H1 (cell line): ENCODE data around the gene GJD3. TPM values are rescaled to one million over a fixed set of nuclear protein-coding genes. Genes with fewer than 3 reads are reported as not detected.
A peak's percentile ranks its signal among the peaks of the same experiment; 100 is the strongest.

ENCODE experiments used
- CTCF ChIA-PET: fragments of 300-600 bp; sonication (Branson Sonifier 250); formaldehyde crosslinking; loops from one replicate; lab custom pipeline; 2021; ENCODE audit not compliant: partially characterized antibody; lab: Charles Lee
- POLR2A ChIA-PET: fragments of 300-600 bp; sonication (Branson Sonifier 250); formaldehyde crosslinking; loops from one replicate; lab custom pipeline; 2021; ENCODE audit warnings: inconsistent platforms; ENCODE audit not compliant: partially characterized antibody; lab: Charles Lee
- DNase-seq, 2 experiments: peaks; one replicate each; pipeline versions ENCODE4 v3.0.0 to v3.0.0-alpha.2; 2010 to 2022; ENCODE audit warnings: low spot score in 2 of 2, low read depth in 1 of 2, mixed read lengths in 1 of 2
- FAIRE-seq: peaks from 2 replicates; lab custom pipeline; 2011; peaks lifted over from hg19 to GRCh38; lab: Jason Lieb, UNC
- H2AFZ ChIP-seq: 2 replicates; pipeline ENCODE4 v1.8.1; 2012; ENCODE audit warnings: low read length, inconsistent platforms
- H2AK5ac ChIP-seq: 2 replicates; pipeline ENCODE4 v1.6.1; 2013; ENCODE audit warnings: low read depth, low read length
- H2BK120ac ChIP-seq: replicated peaks from 2 replicates; pipeline ENCODE3; 2013; ENCODE audit warnings: low read depth, low read length, inconsistent platforms
- H2BK12ac ChIP-seq: 2 replicates; pipeline ENCODE4 v1.6.1; 2013; ENCODE audit warnings: low read depth, low read length
- H2BK15ac ChIP-seq: 2 replicates; pipeline ENCODE4 v1.6.1; 2013; ENCODE audit warnings: low read length
- H2BK20ac ChIP-seq: 2 replicates; pipeline ENCODE4 v1.6.1; 2013; ENCODE audit warnings: low read length
- H2BK5ac ChIP-seq: 2 replicates; pipeline ENCODE4 v1.6.1; 2013; ENCODE audit warnings: low read depth, low read length
- H3K14ac ChIP-seq: 2 replicates; pipeline ENCODE4 v1.6.1; 2013; ENCODE audit warnings: inconsistent platforms; ENCODE audit not compliant: insufficient read length
- H3K18ac ChIP-seq: 2 replicates; pipeline ENCODE4 v1.6.1; 2013; ENCODE audit warnings: low read length; ENCODE audit errors: extremely low read depth
- H3K23ac ChIP-seq: 2 replicates; pipeline ENCODE4 v1.6.1; 2013; ENCODE audit warnings: inconsistent platforms; ENCODE audit not compliant: insufficient read length
- H3K23me2 ChIP-seq: 2 replicates; pipeline ENCODE4 v1.6.1; 2013; ENCODE audit warnings: low read depth, low read length
- H3K27ac ChIP-seq: 2 replicates; pipeline ENCODE4 v1.6.1; 2011; ENCODE audit warnings: low read depth, low read length, inconsistent platforms
- H3K27me3 ChIP-seq, 4 experiments: replicated peaks in 1 of 4; 1 replicate in 1 of 4; 2 replicates in 3 of 4; pipeline versions ENCODE4 v1.6.1 to v1.8.1; 2011 to 2013; ENCODE audit warnings: low read length in 3 of 4, mild to moderate bottlenecking in 3 of 4, inconsistent platforms in 2 of 4, mixed read lengths in 2 of 4, moderate library complexity in 1 of 4; ENCODE audit not compliant: control insufficient read depth in 3 of 4, insufficient read depth in 3 of 4; ENCODE audit errors: extremely low read depth in 1 of 4
- H3K36me3 ChIP-seq, 4 experiments: 2 replicates each; pipeline versions ENCODE4 v1.6.1 to v1.8.1; 2011 to 2013; ENCODE audit warnings: mild to moderate bottlenecking in 4 of 4, low read length in 3 of 4, moderate library complexity in 2 of 4, control low read depth in 1 of 4, inconsistent platforms in 1 of 4; ENCODE audit not compliant: insufficient read depth in 4 of 4, control insufficient read depth in 2 of 4
- H3K4ac ChIP-seq: replicated peaks from 2 replicates; pipeline ENCODE3; 2013; ENCODE audit warnings: low read length, low read depth, mixed read lengths, inconsistent platforms; ENCODE audit not compliant: insufficient read length
- H3K4me1 ChIP-seq, 4 experiments: replicated peaks in 1 of 4; 1 replicate in 1 of 4; 2 replicates in 3 of 4; pipeline versions ENCODE4 v1.6.1 to v1.8.1; 2011 to 2013; ENCODE audit warnings: low read length in 3 of 4, inconsistent platforms in 2 of 4, mixed read lengths in 1 of 4; ENCODE audit not compliant: insufficient read depth in 4 of 4, control insufficient read depth in 3 of 4
- H3K4me2 ChIP-seq, 2 experiments: 2 replicates each; pipeline versions ENCODE4 v1.6.1 to v1.8.1; 2011 to 2013; ENCODE audit warnings: low read depth in 2 of 2, low read length in 2 of 2, control low read depth in 1 of 2, inconsistent platforms in 1 of 2, mild to moderate bottlenecking in 1 of 2; ENCODE audit not compliant: insufficient read depth in 1 of 2
- H3K4me3 ChIP-seq, 4 experiments: fragments of 200-600, 300-600 bp in 1 of 4; sonication (generic), shearing (Covaris generic), sonication (Bioruptor Twin) in 1 of 4; 2 replicates each; pipeline versions ENCODE4 v1.5.1 to v1.8.1; 2011 to 2016; ENCODE audit warnings: low read length in 4 of 4, low read depth in 3 of 4, control low read depth in 2 of 4, inconsistent platforms in 2 of 4, mild to moderate bottlenecking in 2 of 4, mixed read lengths in 1 of 4, moderate library complexity in 1 of 4; ENCODE audit not compliant: insufficient read depth in 2 of 4; ENCODE audit errors: extremely low read depth in 1 of 4
- H3K56ac ChIP-seq: replicated peaks from 2 replicates; pipeline ENCODE3; 2013; ENCODE audit warnings: low read depth, mild to moderate bottlenecking, mixed read lengths, low read length, inconsistent platforms; ENCODE audit not compliant: insufficient read length
- H3K79me1 ChIP-seq: 2 replicates; pipeline ENCODE4 v1.6.1; 2013; ENCODE audit warnings: low read depth, low read length, control low read depth
- H3K79me2 ChIP-seq, 2 experiments: 2 replicates each; pipeline versions ENCODE4 v1.6.1 to v1.8.1; 2012 to 2013; ENCODE audit warnings: low read length in 2 of 2, mild to moderate bottlenecking in 2 of 2, inconsistent platforms in 1 of 2; ENCODE audit not compliant: insufficient read depth in 2 of 2, control insufficient read depth in 1 of 2
- H3K9ac ChIP-seq, 4 experiments: replicated peaks in 1 of 4; 1 replicate in 1 of 4; 2 replicates in 3 of 4; pipeline versions ENCODE4 v1.6.1 to v1.8.1; 2011 to 2013; ENCODE audit warnings: low read depth in 3 of 4, low read length in 3 of 4, control low read depth in 2 of 4, mild to moderate bottlenecking in 2 of 4, moderate library complexity in 2 of 4, inconsistent platforms in 1 of 4; ENCODE audit errors: extremely low read depth in 1 of 4
- H3K9me3 ChIP-seq, 2 experiments: 2 replicates each; pipeline versions ENCODE4 v1.6.1 to v1.8.1; 2012 to 2013; ENCODE audit warnings: mild to moderate bottlenecking in 2 of 2, moderate library complexity in 2 of 2, control low read depth in 1 of 2, inconsistent platforms in 1 of 2, low read depth in 1 of 2, low read length in 1 of 2, mixed read lengths in 1 of 2; ENCODE audit not compliant: insufficient read depth in 2 of 2
- H4K20me1 ChIP-seq, 2 experiments: replicated peaks in 1 of 2; 2 replicates each; pipeline versions ENCODE3 to v1.8.1; 2011 to 2013; ENCODE audit warnings: inconsistent platforms in 2 of 2, low read length in 2 of 2, mild to moderate bottlenecking in 1 of 2; ENCODE audit not compliant: insufficient read depth in 2 of 2, control insufficient read depth in 1 of 2
- H4K5ac ChIP-seq: 2 replicates; pipeline ENCODE4 v1.6.1; 2013; ENCODE audit warnings: low read length, low read depth, mixed read lengths, inconsistent platforms; ENCODE audit not compliant: insufficient read length
- H4K8ac ChIP-seq: 2 replicates; pipeline ENCODE4 v1.8.0; 2013; ENCODE audit warnings: mild to moderate bottlenecking, moderate library complexity, low read length, inconsistent platforms; ENCODE audit not compliant: insufficient read depth; ENCODE audit errors: extremely low read depth
- H4K91ac ChIP-seq: replicated peaks from 2 replicates; pipeline ENCODE3; 2013; ENCODE audit warnings: low read length, mixed read lengths, inconsistent platforms; ENCODE audit not compliant: insufficient read length
- POLR2A ChIP-seq, 2 experiments: IDR thresholded peaks; 1 replicate in 1 of 2; 2 replicates in 1 of 2; pipeline ENCODE4 v1.6.1; 2011; ENCODE audit warnings: low read depth in 2 of 2, low read length in 2 of 2, mild to moderate bottlenecking in 2 of 2; ENCODE audit errors: control extremely low read depth in 1 of 2
- RBBP5 ChIP-seq: IDR thresholded peaks from 2 replicates; pipeline ENCODE4 v1.7.1; 2012; ENCODE audit warnings: low read depth, mild to moderate bottlenecking, inconsistent platforms, low read length, moderate library complexity, borderline replicate concordance
- WGBS, 2 experiments: shearing (Covaris generic) in 1 of 2; methylation state at CpG; one replicate each; pipeline versions ENCODE4 v1.1.6 to v1.1.7; 2013 to 2015; ENCODE audit warnings: low lambda C conversion rate in 2 of 2, mixed read lengths in 2 of 2, inconsistent platforms in 1 of 2, low coverage in 1 of 2, missing lambda C conversion rate in 1 of 2; ENCODE audit not compliant: insufficient replicate concordance in 2 of 2, insufficient coverage in 1 of 2, insufficient read length in 1 of 2; ENCODE audit errors: extremely low coverage in 1 of 2, missing lambda C conversion rate in 1 of 2; 5-methylcytosine and 5-hydroxymethylcytosine counted together
- polyA plus RNA-seq, 7 experiments: library from polyadenylated mRNA; depleted of rRNA in 3 of 7; stranded (reverse) in 5 of 7; unstranded in 2 of 7; fragments of >200 nt in 5 of 7; fragments of 200-250 nt in 2 of 7; gene quantifications; 1 replicate in 5 of 7; 2 replicates in 1 of 7; 4 replicates in 1 of 7; pipeline versions ENCODE4 v1.2.1 to v1.2.3, GENCODE V29; 2011 to 2013; ENCODE audit warnings: missing spikeins in 2 of 7, mixed read lengths in 2 of 7
- total RNA-seq: library from RNA; stranded (reverse); fragmentation: NEBNext Ultra II Directional; extraction: Animal tissue kit (Norgen Biotek cat#: 25700); gene quantifications from 2 replicates; pipeline ENCODE4 v1.2.1, GENCODE V29; 2021

GJD3 gene
- total and polyA plus RNA-seq, 2 of the 8 experiments (the other 6 are each of a cell fraction or from before 2014, with no cell fraction given), result 0.53 to 1.9 TPM

- H3K23me2 ChIP-seq, result peaks cover 28% of the 10 kb centered on the region; the same call in 1 of the 2 replicates
- H2BK20ac ChIP-seq, result no peak overlapping the region
- H2AFZ ChIP-seq, result no peak overlapping the region
- H3K36me3 ChIP-seq, result no peaks in the 10 kb centered on the region; a peak in 1 of 8 replicates
- DNase-seq, result no peak
- peak overlapping the region; percentile 81; the same call in 1 of the 2 replicates for H2BK5ac ChIP-seq
- H2BK15ac ChIP-seq, result no peak overlapping the region
- peak overlapping the region in 3 of 4 experiments; percentile 38 to 69 (median 52); a peak in 4 of 8 replicates for H3K4me3 ChIP-seq
- peaks cover 39 to 54% of the 10 kb centered on the region in 2 experiments for H4K20me1 ChIP-seq
- H4K5ac ChIP-seq, result no peak overlapping the region
- H3K4me2 ChIP-seq, result peak overlapping the region; percentile 77 to 87
- CTCF ChIA-PET, result interaction anchor here (0.7 to 30.8 kb wide), 9 partner anchors 11 to 223 kb away, joined by 3 to 1198 read pairs (median 4); partner anchors contain the start of gene RARA
- H3K18ac ChIP-seq, result peak overlapping the region; percentile 75
- H3K56ac ChIP-seq, result no peak overlapping the region
- H3K9me3 ChIP-seq, result no peaks in the 10 kb centered on the region
- no peak for FAIRE-seq
- H3K27me3 ChIP-seq, result peaks cover 19 to 76% (median 61%) of the 10 kb centered on the region in 4 experiments
- H2AK5ac ChIP-seq, result peak overlapping the region; percentile 91; the same call in 1 of the 2 replicates
- no peak overlapping the region for H3K4ac ChIP-seq
- peak overlapping the region; percentile 31; the same call in 1 of the 2 replicates for H2BK12ac ChIP-seq
- H3K79me1 ChIP-seq, result peaks cover 5% of the 10 kb centered on the region; the same call in 1 of the 2 replicates
- H3K4me1 ChIP-seq, result peaks cover 21 to 67% (median 52%) of the 10 kb centered on the region in 4 experiments
- 28% methylated on average over 9 of the region's 11 CpGs; no CpG with 5 or more reads in 1 of the 2 experiments for WGBS, 2 experiments
- H3K23ac ChIP-seq, result no peak overlapping the region
- no peaks in the 10 kb centered on the region; a peak in 1 of 4 replicates for H3K79me2 ChIP-seq
- H4K8ac ChIP-seq, result no peak overlapping the region
- no peak overlapping the region for H2BK120ac ChIP-seq
- H3K14ac ChIP-seq, result no peak overlapping the region
- TF ChIP-seq POLR2A (IDR thresholded peaks at IDR 0.05; ENCODE audit: control extremely low read depth in 1 of 2, low read depth in 2 of 2, low read length in 2 of 2) (no peak), RBBP5 (peak; percentile 32; the same call in 1 of the 2 replicates)
- H3K9ac ChIP-seq, result no peak overlapping the region; a peak in 1 of 7 replicates
- no peak overlapping the region for H4K91ac ChIP-seq
- H3K27ac ChIP-seq, result no peak overlapping the region
- POLR2A ChIA-PET, result interaction anchor here (0.9 to 27.8 kb wide), 9 partner anchors 8 to 203 kb away, joined by 3 to 570 read pairs (median 6); partner anchors contain the start of genes CDC6 and RARA
These were observed 18.4 kb downstream of the GJD3 start for GRCh38 chr17:40345994-40346764.
